ENCODE measurements around the gene ZNF124. TPM values are rescaled to one million over a fixed set of nuclear protein-coding genes. Genes with fewer than 3 reads are reported as not detected.

ZNF124 gene
- total and polyA plus RNA-seq, 2 of the 13 experiments (the other 11 are each of a cell fraction or from before 2014, with no cell fraction given), result 9.7 to 134 TPM

GRCh38 chr1:247210376-247211117, 38.7 kb upstream of the ZNF124 start (continued):
- TF ChIP-seq ZMYM4 (CRISPR knock-in tag; IDR thresholded peaks at IDR 0.05), result peak; percentile 91
- TF ChIP-seq MTF1 (CRISPR knock-in tag; IDR thresholded peaks at IDR 0.05), result no peak
- peak; percentile 9; the same call in 1 of the 2 replicates for TF ChIP-seq HINFP (CRISPR knock-in tag; IDR thresholded peaks at IDR 0.05; ENCODE audit: low read depth)
- TF ChIP-seq CEBPZ (IDR thresholded peaks at IDR 0.05; ENCODE audit: low read length), result no peak
- no peak for TF ChIP-seq ZNF34 (CRISPR knock-in tag; IDR thresholded peaks at IDR 0.05; ENCODE audit: borderline replicate concordance)
- TF ChIP-seq RBM39 (IDR thresholded peaks at IDR 0.05; ENCODE audit: low read depth, low read length, poor library complexity, severe bottlenecking), result no peak
- TF ChIP-seq KAT8 (CRISPR knock-in tag; IDR thresholded peaks at IDR 0.05), result peak; percentile 83
- TF ChIP-seq IKZF4 (CRISPR knock-in tag; IDR thresholded peaks at IDR 0.05; ENCODE audit: borderline replicate concordance, low read depth, not compliant biosample characterization), result peak; percentile 30
- peak; percentile 25; the same call in 1 of the 2 replicates for TF ChIP-seq ZNF414 (CRISPR knock-in tag; IDR thresholded peaks at IDR 0.05)
- TF ChIP-seq KDM3A (CRISPR knock-in tag; IDR thresholded peaks at IDR 0.05; ENCODE audit: low read depth), result peak; percentile 61; the same call in 1 of the 2 replicates
- TF ChIP-seq REPIN1 (CRISPR knock-in tag; IDR thresholded peaks at IDR 0.05; ENCODE audit: borderline replicate concordance, low read depth), result peak; percentile 54; the same call in 1 of the 2 replicates
- peak in 1 of 2 experiments; percentile 55; a peak in 1 of 4 replicates for TF ChIP-seq HMGXB4 (CRISPR knock-in tag; IDR thresholded peaks at IDR 0.05; ENCODE audit: borderline replicate concordance in 1 of 2, low read depth in 1 of 2)
- no peak; the same call in 1 of the 2 replicates for TF ChIP-seq GFI1 (CRISPR knock-in tag; IDR thresholded peaks at IDR 0.05; ENCODE audit: borderline replicate concordance)
- peak; percentile 57; the same call in 1 of the 2 replicates for TF ChIP-seq ZNF782 (CRISPR knock-in tag; IDR thresholded peaks at IDR 0.05; ENCODE audit: borderline replicate concordance)
- no peak for TF ChIP-seq ZNF383 (CRISPR knock-in tag; IDR thresholded peaks at IDR 0.05; ENCODE audit: borderline replicate concordance)
- TF ChIP-seq FOXJ3 (CRISPR knock-in tag; IDR thresholded peaks at IDR 0.05; ENCODE audit: borderline replicate concordance), result no peak
- TF ChIP-seq TFAP4 (IDR thresholded peaks at IDR 0.05; ENCODE audit: borderline replicate concordance, low read depth), result peak; percentile 84

Data from HepG2 (cell line).